GM21786 (cell line): ENCODE data around the gene MCC.

Experiments
- ATAC-seq: cut with Tn5 transposase; IDR thresholded peaks from one replicate; pipeline ENCODE4 v1.9.1; 2021; ENCODE audit not compliant: unreplicated experiment

MCC gene

DNA sequence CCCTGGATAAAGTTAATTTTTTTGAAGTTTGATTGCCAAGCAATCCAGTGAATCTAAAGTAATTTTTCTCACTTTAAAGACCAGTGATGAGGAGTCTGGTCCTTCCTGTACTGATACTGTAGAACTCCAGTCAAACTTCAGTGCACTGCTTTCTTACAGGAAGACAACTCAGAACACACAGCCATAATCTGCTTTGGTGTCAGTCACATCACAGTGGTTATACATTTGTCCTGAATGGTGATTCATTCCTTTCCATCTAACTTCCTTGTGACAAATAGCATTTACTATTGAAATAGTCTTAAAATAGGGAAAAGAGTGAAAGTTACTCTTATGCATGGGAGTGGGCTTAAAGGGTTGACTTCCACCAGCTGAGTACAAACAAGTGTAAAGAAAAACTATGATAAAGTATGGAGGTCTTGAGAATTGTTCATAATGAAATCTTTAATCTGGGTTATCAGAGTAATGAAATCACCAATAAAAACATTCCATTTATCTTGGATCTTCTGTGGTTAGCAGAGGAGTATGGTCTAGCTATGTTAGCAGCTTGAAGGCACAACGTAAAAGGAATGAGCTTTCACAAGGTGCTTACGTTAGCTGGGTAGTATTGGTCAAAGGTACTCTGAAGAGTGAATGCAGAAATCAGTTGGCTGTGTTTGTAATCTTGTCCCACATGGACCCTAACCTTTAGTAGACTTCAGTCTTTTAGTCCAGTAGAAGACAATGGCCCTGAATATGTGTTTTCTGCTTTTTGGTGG is 470.2 kb downstream of the MCC start:
- no peak for ATAC-seq

DNA sequence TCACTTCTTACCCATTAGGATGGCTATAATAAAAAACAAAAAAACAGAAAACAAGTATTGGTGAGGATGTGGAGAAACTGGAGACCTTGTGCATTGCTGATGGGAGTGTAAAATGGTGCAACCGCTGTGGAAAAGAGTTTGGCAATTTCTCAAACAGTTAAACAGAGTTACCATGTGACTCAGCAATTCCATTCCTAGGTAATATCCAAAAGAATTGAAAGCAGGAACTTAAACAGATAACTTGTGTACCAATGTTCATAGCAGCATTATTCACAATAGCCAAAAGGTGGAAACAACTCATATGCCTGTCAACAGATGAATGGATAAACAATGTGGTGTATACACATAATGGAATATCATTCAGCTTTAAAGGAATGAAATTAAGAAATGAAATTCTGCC is 482.8 kb downstream of the MCC start:
- no peak for ATAC-seq

DNA sequence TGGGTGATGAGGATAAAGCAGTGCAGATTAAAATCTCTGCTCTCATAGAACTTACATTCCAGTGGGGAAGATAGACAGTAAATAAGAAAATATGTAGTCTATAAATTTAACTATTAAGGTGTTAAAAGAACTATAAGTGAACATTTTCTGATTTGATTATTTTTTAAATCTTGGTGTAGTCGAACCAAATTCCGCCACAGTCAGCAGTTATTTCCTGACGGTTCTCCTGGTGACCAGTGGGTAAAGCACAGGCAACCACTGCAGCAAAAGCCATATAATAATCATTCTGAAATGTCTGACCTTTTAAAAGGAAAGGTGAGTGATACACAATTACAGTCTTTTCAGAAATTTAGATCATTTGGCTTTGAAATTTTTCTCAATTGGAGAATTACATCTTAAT is 484.5 kb downstream of the MCC start:
- no peak for ATAC-seq

DNA sequence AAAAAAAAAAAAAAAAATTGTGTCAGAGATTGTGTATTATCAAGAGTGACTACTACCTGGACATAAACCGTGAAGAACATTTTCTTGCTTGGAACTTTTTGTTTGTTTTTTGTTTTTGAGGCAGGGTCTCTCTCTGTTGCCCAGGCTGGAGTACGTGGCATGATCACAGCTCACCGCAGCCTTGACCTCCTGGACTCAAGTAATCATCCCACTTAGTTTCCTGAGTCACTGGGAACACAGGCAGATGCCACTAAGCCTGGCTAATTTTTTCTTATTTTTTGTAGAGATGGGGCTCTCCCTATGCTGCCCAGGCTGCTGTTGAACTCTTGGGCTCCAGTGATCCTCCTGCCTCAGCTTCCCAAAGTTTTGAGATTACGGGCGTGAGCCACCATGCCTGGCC is 485.8 kb downstream of the MCC start:
- ATAC-seq = no peak

DNA sequence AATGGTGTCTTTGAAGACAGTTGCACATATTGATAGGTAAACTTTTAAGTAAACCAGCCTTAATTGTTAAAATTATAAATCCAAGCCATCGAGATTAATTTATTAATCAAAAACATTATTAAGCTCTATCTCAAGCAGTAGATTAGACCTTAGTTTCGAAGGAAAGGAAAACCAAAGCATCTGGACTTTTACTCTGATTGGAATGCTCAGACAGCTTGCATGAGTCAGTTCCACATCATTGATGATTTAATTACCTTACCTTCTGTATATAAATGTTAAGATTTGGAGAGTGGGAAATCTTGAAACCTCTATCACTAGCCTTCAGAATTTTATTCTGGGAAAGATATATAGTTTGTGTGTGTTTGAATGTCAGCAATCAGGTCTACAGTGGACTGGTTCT is 487.8 kb downstream of the MCC start:
- ATAC-seq = no peak

DNA sequence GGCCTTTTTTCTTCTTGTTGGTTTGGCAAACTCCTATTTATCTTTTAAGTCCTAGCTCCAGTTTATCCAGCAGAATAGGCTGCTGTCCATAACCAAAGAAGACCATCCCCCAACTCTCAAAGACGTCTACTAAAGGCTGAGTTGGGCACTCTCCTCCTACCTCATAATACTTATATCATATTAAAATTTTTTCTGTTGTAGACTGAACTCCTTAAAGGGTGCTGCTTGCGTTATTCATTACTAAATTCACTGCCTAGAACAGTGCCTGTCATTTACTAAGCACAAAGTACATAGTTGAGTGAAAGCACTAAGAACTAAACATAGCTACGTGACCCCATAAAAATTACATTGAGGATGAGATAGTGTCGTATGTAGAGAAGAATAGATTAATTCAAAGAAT is 490.0 kb downstream of the MCC start:
- ATAC-seq = no peak

DNA sequence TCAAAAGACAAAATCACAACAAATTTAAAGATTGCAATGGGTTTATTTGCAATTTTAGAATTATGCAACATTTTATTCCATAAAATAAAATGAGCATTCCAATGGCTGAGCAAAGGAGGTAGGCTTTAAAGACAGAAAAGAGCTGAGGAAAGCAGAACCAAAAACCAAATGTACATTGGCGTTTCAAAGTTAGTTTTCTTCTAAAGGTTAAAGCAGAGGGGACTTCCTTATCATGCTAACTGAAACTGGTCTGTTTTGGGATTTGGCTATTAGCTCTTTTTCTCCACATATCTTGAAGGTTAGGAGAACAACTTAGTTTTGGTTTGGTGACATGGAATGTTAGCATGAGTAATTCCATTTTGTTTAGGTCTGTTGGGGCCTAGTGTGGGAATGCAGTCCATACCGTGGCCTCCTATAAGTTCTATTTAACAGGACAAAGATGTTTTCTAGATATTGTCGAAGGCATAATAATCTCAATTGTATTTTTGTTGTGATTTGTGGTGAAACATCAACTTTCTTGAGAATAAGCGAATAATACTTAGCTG is 491.4 kb downstream of the MCC start:
- ATAC-seq = no peak

DNA sequence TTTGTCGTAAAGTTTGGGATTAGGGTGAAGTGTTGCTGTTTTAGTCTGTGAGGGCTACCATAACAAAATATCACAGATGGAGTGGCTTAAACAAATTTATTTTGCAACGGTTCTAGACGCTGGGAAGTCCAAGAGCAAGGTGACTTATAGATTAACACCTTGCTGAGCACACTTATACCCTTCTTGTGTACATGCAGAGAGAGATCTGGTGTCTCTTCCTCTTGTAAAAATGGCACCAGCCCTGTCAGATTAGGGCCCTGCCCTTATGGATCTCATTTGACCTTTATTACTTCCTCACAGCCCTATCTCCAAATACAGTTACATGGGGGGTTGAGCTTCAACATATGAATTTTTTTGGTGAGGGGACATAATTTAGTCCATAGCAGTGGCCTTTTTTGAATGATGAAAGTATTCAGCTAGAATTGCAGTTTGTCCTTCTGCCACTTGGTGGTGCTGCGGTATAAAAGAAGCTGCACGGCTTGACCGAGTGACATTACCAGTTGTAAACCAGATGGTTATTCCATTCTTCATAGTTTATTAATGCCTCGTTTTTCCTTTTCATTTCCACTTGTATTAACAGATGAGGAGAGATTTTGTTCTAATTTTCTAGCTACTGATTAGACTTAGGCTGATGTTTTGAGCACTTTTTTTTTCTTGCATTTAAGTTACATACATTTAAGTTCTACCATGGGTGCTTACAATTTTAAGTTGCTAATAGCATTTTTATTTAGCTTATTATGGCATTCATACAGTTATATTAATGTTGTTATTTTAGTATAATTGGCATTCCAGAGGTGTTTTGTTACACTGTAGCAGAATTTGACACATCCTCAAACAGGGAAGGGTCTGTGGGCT is 492.3 kb downstream of the MCC start:
- peak; percentile 81 for ATAC-seq

DNA sequence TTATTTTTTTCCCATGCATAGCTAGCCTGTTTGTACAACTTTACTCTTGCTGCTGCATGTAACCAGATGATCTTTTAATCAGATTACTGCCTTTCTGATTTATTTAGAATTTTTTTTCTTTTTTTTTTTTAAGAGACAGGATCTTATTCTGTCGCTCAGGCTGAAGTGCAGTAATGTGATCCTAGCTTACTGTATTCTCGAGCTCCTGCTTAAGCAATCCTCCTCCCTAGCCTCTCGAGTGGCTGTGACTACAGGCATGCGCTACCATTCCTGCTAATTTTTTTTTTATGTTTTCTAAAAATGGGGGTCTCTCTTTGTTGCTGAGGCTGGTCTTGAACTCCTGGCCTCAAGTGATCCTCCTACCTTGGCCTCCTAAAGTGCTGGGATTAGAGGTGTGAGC is 502.0 kb downstream of the MCC start:
- ATAC-seq = no peak

DNA sequence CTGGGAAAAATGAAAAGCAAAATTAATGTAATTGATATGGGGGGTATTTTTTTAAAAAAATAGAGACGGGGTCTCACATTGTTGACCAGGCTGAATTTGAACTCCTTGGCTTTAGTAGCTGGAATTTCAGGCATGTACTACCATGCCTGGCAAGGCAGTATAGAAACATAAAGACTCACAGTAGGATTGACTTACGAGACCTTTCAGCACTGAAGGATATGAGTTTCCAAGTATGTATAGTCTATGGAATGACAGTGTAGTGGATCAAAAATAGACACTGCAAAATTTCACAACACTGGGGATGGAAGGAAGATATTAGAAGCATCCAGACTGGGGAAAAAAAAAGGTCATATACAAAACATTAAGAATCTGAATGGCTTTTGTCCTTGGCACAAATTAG is 504.9 kb downstream of the MCC start:
- no peak for ATAC-seq

DNA sequence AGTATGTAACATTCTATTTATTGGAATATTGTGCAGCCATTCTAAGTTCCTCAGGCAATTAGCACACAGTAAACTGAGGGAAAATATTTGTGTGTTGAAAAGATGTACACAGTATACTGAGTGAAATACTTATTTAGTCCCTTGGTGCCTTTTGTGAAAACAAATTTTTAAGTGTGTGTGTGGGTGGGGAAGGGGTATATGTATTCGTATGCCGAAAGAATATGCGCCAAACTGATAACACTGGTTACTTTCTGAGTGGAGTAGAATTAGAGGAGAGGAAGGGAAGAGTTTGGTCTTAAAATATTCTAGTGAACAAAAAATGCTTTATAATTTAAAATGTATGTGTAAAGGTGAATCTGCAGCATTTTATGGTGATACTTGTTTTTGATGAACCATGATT is 508.5 kb downstream of the MCC start:
- no peak for ATAC-seq

DNA sequence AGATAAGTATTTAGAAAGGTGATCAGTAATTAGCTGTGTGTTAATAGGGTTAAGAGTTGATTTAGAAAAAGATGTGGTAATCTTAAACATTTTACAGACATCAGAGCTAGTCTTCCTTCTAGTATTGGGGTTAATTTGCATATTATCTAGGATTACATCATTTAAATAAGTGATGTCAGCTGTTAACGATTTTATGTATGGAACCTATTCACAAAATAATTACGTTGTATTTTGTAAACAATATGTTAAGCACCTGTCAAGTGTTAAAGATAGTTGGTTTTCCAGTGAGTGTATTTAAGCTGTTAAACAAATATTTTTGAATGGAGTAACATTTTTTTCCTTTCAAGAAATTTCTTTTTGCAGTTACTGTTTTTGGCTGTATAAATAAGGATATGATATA is 509.4 kb downstream of the MCC start:
- no peak for ATAC-seq

DNA sequence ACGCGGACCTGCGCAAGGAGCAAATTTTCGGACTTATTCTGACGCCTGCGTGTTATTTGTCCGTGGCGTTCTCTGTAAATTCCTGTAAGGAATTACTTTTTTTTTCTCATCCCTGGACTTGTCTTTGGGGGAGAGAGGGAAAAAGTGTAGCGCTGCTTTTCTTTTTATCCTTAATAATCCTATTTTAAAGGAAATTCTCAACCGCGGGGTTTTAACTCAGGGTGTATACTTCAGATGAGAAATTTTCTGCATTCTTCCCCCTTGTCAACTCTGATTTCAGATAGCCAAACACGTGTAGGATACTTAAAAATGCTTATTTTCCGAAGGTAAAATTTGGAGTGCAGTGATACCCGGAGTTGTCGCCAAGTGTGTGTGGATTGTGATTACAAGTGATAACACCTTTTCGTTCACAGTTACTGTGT is 510.8 kb downstream of the MCC start:
- no peak for ATAC-seq

DNA sequence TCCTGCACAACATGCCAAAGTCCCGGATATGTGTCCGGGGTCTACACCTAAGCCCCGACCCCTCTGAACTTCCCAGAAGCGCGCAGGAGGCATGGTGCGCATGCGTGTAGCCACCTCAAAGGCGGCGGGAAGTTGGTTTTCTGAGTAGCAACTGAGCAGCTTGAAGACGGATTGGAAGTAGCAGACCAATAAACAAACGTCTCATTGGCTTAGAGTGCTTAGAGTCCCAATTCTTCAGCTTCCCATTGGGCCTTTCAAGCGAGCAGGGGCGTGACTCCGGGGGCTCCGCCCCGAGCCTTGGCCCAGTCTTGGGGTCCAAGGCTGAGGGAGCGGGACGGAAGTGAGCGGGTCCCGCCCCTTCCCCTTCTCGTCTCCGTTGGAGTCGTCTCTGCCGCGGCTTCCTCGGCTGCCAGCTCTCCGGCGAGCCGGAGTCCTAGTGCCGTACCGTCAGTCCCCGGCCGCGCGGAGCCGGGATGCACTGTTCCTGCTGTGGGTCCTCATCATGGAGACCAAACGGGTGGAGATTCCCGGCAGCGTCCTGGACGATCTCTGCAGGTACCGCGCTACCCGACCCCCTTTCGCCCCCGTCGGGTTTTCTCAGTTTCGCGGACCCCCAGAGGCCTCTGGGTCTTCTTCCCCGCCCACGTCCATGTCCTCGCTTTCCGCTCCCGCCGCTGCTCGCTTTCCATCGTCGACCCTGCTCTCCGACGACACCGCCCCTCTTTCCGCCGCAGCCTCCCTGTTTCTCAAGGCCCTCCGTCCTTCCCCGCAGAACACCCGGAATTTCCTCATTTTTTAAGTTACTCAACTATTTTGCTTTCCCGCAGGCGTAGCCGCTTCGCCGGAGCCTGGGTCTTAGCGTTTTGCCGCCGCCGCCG is 511.6 kb downstream of the MCC start, which contains the start of gene DCP2:
DCP2 (plus strand) TSS at position 367 of the 878 bp plus-strand sequence; CDS start at position 503, 136 bp downstream.
- ATAC-seq = peak; percentile 98

DNA sequence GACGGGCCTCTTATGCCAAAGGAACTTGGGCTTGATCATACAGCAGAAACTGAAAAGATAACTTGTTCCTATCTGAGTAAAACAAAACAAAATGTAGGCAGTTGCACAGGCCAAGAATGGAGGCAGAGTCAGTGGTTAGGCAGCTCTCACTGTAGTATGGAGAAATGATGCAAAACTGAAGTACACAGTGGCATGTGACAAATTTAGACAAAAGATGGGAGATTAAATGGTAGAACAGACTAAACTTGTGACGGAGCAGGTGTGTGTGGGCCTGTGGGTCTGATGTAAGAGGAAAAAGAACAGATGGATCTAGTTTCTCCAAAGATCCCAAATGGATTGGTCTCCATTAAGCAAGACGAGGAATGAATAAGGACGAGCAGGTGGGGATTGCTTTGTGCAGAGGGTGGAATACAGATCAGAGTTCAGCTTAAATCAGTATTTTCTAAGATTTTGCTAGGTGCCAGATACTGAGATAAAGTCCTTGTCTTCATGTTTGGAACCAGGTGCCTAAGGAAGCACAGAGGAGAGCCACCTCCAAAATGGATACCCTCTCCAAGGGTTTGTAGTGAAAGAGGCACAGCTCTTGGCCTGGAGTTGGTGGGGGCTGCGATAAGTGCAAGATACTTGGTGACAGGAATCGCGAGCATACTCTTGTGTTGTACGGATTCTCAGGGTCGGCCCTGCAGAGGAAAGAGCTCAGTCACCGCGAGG is 512.4 kb downstream of the MCC start:
- peak; percentile 12 for ATAC-seq

DNA sequence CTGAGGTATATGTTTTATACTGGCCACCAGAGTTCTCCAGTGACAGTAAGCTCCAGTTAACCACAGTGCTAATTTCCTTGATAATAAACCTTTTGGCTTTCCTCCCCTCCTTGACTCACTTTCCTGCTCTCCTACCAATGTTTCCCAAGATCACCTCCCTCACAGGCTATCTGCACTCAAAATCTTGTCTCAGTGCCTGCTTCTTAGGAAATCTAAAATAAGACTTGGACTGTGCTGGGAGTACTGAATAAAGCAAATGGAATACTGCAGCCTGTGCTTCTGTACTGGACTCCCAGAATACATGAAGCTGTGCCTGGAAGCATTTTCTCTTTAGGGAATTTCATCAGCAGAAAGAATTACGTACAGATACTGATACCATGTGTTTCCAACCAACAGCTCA is 513.4 kb downstream of the MCC start:
- no peak for ATAC-seq

DNA sequence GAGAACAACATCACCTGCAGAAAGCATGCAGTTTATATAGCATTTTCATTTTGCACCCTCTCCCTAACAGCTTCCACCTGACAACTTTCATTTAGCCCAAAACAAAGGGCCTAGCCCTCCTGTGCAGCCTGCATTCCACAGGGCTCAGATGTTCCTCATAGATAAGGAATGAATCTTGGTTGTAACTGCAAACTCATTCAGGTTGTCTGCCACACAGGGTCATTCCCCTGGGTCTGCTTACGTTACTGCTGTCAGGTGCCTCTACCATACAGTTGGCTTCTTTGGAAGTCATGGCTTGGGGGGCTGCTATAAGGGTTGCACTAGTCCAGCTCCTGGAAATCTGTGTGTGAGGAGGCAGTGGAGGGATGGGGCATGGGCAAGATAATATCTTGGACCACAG is 514.3 kb downstream of the MCC start:
- ATAC-seq = no peak

DNA sequence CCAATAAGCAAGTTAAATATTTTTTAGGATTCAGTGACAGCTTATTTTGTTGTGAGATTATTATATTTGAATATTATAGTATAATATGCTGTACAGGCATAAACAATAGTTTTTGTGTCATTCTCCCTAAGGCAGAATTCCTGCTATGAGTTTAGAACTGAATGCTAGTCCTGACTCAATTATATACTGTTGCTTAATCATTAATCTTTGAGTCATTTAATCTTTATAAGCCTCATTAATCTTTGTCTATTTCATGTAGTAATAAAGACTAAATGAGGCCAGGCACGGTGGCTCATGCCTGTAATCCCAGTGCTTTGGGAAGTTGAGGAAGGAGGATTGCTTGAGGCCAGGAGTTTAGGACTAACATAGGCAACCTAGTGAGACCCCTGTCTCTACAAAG is 515.2 kb downstream of the MCC start:
- ATAC-seq = no peak
